Nephron progenitor cell (in vitro differentiated cells): ENCODE measurements around the gene TTYH1.

ENCODE experiments used
- DNase-seq: peaks from one replicate; pipeline ENCODE4 v3.0.0; 2021
- H3K27ac Mint-ChIP-seq: 2 replicates; pipeline ENCODE4 v1.8.0; 2021; ENCODE audit warnings: mild to moderate bottlenecking, moderate library complexity, mixed read lengths
- H3K27me3 Mint-ChIP-seq: 2 replicates; pipeline ENCODE4 v1.8.0; 2021; ENCODE audit warnings: mild to moderate bottlenecking, low read depth, mixed read lengths; ENCODE audit not compliant: poor library complexity
- H3K36me3 Mint-ChIP-seq: 2 replicates; pipeline ENCODE4 v1.8.0; 2021; ENCODE audit warnings: low read depth, mixed read lengths
- H3K4me1 Mint-ChIP-seq: 2 replicates; pipeline ENCODE4 v1.8.0; 2021; ENCODE audit warnings: mixed read lengths
- H3K4me3 Mint-ChIP-seq: 2 replicates; pipeline ENCODE4 v1.8.0; 2021; ENCODE audit warnings: mild to moderate bottlenecking, moderate library complexity, mixed read lengths
- H3K9me3 Mint-ChIP-seq: 2 replicates; pipeline ENCODE4 v1.8.0; 2021; ENCODE audit warnings: mild to moderate bottlenecking, moderate library complexity, mixed read lengths
- CTCF ChIP-seq: fragments of 200-600 bp; sonication (generic); IDR thresholded peaks from 2 replicates; pipeline ENCODE4 v1.5.0; 2021; ENCODE audit warnings: antibody characterized with exemption

The TTYH1 gene

DNA sequence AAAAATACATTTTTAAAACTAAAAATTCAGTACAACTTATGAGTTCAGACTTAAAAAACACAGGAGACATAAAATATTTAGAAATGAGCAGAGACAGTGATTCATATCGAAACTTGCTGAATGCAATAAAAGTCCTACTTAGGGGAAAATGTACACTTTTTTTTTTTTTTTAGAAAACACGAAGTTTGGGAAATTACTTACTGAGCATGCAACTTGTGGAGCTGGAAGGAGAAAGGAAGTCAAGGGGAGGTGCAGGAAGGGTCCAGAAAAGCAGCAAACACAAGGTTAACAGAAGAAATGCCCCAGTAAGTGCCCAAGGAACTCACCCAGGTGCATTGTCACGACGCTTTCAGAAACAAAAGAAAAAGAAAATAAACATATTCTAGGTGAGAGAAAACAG, 31.9 kb upstream of the TTYH1 start:
- no peak for TF ChIP-seq CTCF
- peaks cover 38% of the 10 kb centered on the region for H3K9me3 Mint-ChIP-seq

DNA sequence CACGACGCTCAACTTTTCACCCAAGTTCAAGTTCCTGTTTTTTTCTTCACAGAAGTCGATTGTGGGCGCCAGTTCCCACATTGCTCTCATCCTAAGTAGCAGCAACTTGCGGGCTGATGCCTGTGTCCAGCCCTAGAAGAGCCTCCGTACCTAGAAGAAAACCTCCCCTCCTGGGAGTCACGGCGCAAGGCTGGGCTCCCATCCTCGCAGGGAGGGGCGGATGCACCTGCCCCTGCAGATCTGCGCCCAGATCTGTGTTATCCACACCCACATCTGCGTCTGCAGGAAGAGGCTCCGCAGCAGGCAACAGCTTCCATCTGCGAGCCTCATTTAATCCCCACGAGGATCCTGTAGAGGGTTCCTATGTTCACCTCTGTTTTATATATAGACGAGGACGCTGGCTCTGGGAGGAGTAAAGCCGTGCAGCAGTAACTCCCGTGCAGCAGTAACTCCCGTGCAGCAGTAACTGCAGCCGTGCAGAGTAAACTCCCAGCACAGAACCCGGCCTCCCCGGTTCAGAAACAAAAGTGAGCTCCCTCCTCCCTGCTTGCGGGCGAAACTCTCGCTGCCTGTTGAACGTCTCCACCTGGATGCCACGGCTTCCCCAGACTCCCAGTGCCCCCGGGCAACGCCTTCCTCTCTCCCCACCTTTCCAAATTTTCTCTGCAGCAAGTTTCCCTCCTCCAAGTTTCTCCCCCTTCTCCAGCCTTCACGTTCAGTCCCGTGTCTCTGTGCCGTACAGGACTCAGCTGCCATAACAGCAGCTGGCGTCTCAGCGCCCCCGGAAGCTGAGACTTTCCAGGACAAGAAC, 27.1 kb upstream of the TTYH1 start:
- Mint-ChIP-seq H3K27me3 (peaks cover 59% of the 10 kb centered on the region), H3K9me3 (peaks cover 20% of the 10 kb centered on the region), H3K27ac (no peak overlapping the region), H3K4me1 (peaks cover 13% of the 10 kb centered on the region), H3K36me3 (no peaks in the 10 kb centered on the region), H3K4me3 (peak overlapping the region; percentile 56)
- DNase-seq = peak; percentile 2
- no peak for TF ChIP-seq CTCF

More for the DNA sequence above, 31.9 kb upstream of the TTYH1 start:
- H3K36me3 Mint-ChIP-seq = no peaks in the 10 kb centered on the region
- no peak for DNase-seq
- H3K27me3 Mint-ChIP-seq = peaks cover 38% of the 10 kb centered on the region
- H3K27ac Mint-ChIP-seq = no peak overlapping the region
- H3K4me1 Mint-ChIP-seq = no peaks in the 10 kb centered on the region
- no peak overlapping the region for H3K4me3 Mint-ChIP-seq

DNA sequence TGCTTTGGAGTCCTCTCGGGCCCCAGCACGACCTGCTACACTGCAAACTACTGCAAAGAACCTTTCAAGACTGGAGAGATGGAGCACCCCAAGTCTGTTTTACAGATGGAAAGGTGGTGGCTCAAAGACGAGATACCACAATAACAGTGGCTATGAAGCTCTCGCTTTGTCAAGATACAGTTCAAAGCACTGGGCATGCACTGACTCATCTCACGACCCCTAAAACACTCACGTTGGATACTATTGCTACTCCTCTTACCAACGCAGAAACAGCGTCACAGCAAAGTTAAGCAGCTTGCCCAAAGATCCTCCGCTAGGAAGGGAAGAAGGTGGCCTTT, 26.5 kb upstream of the TTYH1 start:
- Mint-ChIP-seq H3K4me1 (peaks cover 13% of the 10 kb centered on the region), H3K36me3 (no peaks in the 10 kb centered on the region), H3K4me3 (peak overlapping the region; percentile 56), H3K27me3 (peaks cover 64% of the 10 kb centered on the region), H3K27ac (no peak overlapping the region), H3K9me3 (peaks cover 18% of the 10 kb centered on the region)
- no peak for TF ChIP-seq CTCF
- DNase-seq = no peak

DNA sequence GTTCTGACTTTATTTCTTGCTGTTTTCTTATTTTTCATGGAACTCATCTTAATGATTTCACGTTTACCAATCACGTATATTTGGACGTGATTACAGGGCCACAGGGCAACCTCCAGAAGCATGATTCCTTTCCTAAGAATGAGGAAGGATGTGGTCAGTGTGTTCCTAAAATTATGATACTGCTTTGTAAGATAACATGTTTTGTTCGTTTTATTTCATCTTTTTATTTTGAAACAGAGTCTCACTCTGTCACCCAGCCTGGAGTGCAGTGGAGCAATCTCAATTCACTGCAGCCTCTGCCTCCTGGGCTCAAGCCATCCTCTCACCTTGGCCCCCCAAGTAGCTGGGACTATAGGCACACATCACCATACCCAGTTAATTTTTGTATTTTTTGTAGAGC, 25.7 kb upstream of the TTYH1 start:
- no peak overlapping the region for H3K4me3 Mint-ChIP-seq
- DNase-seq = no peak
- H3K36me3 Mint-ChIP-seq = no peaks in the 10 kb centered on the region
- H3K27ac Mint-ChIP-seq = no peak overlapping the region
- no peak for TF ChIP-seq CTCF
- H3K9me3 Mint-ChIP-seq = peaks cover 18% of the 10 kb centered on the region
- peaks cover 59% of the 10 kb centered on the region for H3K27me3 Mint-ChIP-seq
- H3K4me1 Mint-ChIP-seq = peaks cover 13% of the 10 kb centered on the region

DNA sequence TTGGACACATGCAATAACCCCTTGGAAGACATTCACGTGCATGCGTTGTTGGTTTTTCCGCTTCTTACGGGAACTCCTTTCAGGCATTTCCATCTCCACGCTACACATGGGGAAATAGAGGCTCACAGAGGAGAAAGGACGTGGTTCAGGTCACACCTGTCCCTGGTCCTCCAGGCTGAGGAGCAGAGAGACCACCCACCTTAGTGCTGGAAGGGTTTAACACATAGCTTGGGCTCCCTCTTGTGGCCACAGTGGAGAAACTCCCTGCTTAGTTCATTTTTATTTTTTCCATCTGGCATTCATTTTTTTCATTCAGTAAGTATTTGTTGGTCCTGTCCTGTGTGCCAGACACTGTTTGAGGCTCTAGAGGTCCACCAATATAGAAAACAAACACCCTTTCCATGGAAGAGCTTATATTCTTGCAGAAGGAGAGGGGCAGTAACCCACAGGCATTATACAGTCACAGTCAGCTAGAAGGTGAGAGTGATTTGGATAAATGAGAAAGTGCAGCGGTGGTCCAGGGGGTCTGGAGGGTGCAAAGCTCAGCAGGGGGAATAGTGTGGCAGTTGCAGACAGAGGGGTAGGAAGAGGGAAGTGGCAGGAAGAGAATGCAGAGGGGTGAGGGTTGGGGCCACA, 24.2 kb upstream of the TTYH1 start:
- Mint-ChIP-seq H3K9me3 (peaks cover 12% of the 10 kb centered on the region), H3K36me3 (no peaks in the 10 kb centered on the region), H3K4me1 (peaks cover 13% of the 10 kb centered on the region), H3K27me3 (peaks cover 50% of the 10 kb centered on the region), H3K27ac (no peak overlapping the region), H3K4me3 (no peak overlapping the region)
- peak; percentile 72 for TF ChIP-seq CTCF
- DNase-seq = peak; percentile 76

DNA sequence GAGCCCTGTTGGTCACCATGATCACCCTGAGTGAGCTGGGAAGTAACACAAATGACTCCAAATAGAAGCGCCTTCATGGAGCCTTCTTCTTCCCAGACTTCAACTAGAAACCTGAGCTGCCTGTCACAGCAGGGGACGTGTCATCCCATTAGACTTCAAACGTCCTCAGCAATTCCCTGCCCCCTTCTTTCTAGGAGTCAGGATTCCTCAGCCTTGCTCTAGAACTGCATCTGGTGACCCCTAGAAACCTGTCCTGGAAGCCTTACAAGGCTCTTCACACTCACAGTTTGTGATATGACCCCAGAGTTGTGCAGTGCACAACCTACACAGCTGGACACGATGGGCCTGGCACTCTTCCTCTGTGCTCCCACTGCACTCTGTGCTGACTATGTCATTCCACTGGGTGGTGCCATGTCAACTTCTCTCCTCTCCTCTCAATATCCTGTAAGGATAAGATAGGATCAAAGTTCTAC, 23.6 kb upstream of the TTYH1 start:
- no peaks in the 10 kb centered on the region for H3K36me3 Mint-ChIP-seq
- DNase-seq = no peak
- no peak for TF ChIP-seq CTCF
- H3K27me3 Mint-ChIP-seq = peaks cover 51% of the 10 kb centered on the region
- H3K4me1 Mint-ChIP-seq = peaks cover 13% of the 10 kb centered on the region
- H3K4me3 Mint-ChIP-seq = no peak overlapping the region
- no peak overlapping the region for H3K27ac Mint-ChIP-seq
- peaks cover 17% of the 10 kb centered on the region for H3K9me3 Mint-ChIP-seq
